GM18507 (cell line): ENCODE data around the gene GNAT2.

Experiments used
- DNase-seq: peaks from one replicate; pipeline ENCODE4 v3.0.0; 2011; ENCODE audit warnings: low read depth; ENCODE audit not compliant: insufficient read length; ENCODE audit errors: extremely low spot score
- FAIRE-seq: peaks from 2 replicates; lab custom pipeline; 2011; peaks lifted over from hg19 to GRCh38; lab: Jason Lieb, UNC

Gene GNAT2

DNA sequence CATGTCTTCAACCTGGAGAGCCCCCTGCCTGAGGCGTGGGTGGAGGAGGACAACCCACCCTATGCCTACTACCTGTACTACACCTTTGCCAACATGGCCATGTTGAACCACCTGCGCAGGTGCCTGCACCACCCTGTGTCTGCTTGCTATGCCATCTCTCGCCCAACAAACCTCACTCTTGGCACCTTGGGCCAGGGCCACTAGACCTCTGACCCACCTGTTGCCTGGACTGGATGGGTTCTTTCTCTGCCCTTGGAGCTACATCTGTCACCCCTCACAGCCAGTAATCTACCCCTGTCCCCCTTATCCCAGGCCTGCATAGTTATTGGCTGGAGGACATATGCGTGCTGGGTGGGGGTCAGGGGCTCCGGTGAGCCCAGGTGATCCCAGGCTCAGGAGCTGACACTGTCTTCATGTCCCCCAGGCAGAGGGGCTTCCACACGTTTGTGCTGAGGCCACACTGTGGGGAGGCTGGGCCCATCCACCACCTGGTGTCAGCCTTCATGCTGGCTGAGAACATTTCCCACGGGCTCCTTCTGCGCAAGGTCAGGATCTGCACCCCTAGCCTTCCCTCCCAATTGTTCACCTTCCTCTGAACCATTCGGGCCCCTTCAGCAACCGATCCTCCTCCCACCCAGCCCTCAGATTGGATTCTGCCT, 10.1 kb upstream of the GNAT2 start:
- DNase-seq (no peak), FAIRE-seq (no peak)

DNA sequence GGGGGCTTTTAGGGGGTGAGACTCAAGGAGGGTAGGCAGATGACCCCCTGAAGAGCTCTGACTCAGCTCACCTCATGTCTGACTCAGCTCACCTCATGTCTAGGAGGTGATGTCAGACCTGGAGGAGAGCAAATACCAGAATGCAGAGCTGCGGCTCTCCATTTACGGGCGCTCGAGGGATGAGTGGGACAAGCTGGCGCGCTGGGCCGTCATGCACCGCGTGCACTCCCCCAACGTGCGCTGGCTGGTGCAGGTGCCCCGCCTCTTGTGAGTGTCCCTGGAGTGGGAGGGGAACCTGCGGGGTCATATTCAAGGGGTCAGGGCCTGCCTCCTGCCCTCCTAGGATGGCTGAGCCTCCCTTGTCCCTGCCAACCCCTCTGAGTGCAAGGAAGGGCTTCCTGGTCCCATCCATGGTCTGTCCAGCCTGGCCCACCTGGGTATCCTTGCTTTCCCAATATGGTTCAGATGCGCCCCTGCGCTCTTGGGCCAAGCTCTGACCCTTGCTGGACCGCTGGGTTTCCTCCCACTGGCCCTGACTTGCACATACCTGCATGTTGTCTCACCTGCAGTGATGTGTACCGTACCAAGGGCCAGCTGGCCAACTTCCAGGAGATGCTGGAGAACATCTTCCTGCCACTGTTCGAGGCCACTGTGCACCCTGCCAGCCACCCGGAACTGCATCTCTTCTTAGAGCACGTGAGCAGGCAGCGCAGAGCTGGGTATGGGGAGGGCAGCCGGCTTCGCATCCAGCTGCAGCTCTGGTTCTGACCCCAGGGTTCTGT, 9.3 kb upstream of the GNAT2 start:
- FAIRE-seq: no peak
- DNase-seq: no peak

DNA sequence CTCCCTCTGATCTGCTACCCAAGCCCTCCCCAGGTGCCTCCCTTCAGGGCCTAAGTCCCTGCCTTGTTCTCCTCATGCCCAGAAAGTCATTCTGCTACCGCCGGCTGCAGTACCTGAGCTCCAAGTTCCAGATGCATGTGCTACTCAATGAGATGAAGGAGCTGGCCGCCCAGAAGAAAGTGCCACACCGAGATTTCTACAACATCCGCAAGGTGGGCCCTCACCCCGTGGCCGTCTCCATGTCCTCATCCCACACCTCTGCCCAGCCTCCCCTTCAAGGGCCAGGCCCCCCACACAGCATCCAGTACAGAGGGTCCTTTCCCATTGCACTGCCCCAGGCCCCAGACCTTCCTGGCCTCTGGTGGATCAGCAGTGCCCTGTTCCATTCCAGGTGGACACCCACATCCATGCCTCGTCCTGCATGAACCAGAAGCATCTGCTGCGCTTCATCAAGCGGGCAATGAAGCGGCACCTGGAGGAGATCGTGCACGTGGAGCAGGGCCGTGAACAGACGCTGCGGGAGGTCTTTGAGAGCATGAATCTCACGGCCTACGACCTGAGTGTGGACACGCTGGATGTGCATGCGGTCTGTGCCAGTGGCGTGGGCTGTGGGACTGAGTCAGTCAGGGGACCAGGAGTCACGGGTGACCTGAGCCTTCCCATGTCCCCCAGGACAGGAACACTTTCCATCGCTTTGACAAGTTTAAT, 8.4 kb upstream of the GNAT2 start:
- no peak for DNase-seq
- no peak for FAIRE-seq

DNA sequence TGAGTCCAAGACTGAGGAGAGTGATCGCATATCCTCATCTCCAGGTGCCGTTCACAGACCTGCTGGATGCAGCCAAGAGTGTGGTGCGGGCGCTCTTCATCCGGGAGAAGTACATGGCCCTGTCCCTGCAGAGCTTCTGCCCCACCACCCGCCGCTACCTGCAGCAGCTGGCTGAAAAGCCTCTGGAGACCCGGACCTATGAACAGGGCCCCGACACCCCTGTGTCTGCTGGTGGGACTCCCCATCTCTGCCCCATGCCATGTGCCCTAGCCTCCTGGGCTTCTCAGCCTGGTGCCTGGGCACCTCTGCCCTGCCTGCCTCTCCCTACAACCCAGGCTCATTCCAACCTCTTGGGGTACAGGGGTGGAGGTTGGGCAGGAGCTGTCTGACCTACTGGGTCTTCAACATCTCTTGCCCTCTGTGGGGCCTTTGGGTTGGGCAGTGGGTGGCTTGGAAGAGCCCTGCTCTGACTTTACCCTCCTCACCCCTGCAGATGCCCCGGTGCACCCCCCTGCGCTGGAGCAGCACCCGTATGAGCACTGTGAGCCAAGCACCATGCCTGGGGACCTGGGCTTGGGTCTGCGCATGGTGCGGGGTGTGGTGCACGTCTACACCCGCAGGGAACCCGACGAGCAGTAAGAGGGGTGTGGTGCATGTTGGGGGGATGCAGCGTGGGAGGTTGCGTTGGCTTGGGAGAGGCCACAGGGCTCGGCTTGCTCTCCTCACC, 7.4 kb upstream of the GNAT2 start:
- FAIRE-seq (no peak), DNase-seq (no peak)

DNA sequence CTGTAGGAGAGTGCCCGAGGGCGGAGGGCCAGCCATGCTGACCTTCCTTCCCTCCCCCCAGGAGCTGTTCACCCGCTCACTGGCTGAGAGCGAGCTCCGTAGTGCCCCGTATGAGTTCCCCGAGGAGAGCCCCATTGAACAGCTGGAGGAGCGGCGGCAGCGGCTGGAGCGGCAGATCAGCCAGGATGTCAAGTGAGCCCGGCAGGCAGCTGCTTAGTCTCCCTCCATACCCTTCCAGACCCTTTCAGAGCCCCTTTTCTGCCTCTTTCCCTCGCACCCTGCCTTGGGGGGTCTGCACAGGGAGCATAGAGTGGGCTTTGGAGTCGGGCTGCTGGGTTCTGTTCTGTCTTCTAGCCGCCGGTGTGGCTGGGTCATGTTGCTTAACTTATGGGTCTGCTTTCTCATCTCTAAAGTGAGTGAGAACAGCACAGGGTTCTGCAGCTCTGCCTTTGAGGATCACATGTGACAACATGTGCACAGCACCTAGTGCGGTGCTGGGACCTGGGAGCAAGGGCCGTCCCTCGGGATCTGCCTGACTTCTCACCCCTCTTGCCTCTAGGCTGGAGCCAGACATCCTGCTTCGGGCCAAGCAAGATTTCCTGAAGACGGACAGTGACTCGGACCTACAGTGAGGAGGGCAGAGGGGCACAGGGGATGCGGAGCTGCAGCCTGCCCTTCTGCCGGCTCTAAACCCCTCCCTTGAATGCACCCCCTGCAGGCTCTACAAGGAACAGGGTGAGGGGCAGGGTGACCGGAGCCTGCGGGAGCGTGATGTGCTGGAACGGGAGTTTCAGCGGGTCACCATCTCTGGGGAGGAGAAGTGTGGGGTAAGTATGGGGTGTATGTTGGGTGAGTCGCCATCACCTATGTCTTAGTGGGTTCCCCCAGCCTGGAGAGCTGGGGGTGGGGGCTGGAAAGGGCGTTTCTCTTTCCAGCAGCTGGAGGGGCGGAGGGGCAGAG, 6.5 kb upstream of the GNAT2 start:
- FAIRE-seq: no peak
- no peak for DNase-seq

DNA sequence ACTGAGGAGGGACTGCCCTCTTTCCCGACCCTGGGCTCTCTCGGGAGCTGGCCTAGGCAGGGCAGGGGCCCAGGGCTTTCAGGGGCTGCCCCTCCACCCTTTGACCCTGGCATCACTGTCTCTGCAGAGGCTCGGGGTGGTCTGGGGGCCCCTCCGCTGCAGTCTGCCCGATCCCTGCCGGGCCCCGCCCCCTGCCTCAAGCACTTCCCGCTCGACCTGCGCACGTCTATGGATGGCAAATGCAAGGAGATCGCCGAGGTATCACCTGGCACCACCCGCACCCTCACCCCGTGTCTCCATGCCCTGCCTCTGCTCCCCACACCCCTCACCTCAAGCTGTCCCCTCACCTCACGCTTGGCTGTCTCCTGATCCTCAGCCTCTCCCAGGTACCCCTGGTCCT, 5.8 kb upstream of the GNAT2 start:
- FAIRE-seq: no peak
- DNase-seq: no peak

DNA sequence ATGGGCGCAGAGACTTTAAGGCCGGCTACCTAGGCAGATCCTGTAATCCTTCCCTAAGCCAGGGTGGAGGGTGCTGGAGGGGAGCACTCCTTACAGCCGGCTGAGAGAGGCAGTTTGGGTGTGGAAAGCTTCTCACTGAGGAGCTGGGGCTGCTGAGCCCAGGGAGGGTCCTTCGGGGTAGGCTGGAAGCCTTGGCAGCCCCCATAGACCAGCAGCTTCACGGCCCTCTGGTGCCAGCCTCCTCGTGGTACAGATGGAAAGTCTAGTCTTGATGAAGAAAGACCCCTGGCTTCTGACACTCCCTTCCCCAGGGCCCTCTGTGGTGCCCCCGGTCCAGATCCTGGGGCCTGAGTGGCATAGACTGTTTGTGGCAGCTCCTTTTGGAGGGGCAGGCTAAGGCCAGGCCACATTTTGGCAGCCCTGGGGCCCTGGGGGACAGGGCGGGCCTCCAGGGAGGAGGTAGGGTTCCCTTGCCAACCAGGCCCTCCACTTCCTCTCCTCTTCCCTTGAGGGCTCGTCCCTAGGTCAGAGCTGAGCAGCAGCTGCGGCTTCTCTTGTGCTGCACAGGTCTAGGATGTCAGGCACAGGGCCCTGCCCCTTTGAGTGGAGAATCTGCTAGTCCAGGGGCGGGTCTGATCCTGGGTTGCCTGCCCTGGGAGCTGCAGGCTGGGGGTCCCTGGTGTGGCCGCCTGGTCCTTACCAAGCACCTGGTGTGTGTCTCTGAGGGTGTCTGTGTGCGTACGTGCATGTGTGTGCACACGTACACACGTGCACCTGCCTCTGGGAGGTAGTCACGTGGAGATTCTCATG, 5.0 kb upstream of the GNAT2 start:
- FAIRE-seq (peak; percentile 60), DNase-seq (no peak)

DNA sequence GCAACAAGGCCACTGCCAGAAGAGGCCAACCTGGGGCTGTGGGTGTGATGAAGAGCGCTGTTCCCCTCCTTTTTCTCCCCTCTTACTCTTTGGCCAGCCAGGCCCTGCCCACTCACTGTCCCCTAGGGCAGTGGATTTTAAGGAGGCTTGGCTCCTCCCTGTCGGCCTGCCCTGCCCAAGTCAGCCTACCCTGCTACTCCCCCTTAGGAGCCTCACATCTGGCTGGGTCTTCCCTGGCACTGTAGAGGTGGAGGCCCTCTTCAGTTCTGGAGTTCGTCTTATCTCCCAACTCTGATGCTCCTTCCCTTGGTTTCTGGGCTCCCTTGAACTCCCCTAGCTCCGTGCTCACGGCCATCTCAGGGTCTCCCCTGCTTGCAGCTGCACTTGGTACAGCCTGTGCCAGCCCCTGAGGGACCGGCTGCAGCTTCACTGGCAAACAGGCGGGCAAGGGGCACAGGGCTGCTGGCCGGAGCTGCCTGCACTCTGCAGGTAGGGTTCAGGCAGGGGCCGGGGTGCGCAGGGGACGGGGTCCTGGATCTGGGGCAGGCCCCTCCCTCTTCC, 4.3 kb upstream of the GNAT2 start:
- no peak for DNase-seq

DNA sequence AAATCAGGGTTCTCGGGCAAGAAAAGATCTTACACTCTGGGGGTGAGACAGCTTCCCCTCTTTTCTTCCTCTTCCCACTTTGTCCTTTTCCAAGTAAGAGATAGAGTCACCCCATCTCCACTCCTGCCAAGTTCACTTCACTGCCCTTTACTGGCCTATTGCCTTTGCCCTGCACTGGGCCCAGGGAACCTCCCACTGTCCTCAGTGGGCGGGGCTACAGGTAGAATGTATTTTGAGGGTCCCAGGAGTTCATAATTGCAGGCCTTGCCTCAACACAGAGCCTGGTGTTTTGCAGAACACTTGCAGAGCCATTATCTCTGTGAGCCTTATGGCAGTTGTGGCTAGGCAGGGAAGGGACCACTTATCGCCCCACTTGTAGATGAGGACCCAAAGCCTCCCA, 3.5 kb upstream of the GNAT2 start:
- FAIRE-seq: no peak
- no peak for DNase-seq

More for the DNA sequence above, 4.3 kb upstream of the GNAT2 start:
- no peak for FAIRE-seq

DNA sequence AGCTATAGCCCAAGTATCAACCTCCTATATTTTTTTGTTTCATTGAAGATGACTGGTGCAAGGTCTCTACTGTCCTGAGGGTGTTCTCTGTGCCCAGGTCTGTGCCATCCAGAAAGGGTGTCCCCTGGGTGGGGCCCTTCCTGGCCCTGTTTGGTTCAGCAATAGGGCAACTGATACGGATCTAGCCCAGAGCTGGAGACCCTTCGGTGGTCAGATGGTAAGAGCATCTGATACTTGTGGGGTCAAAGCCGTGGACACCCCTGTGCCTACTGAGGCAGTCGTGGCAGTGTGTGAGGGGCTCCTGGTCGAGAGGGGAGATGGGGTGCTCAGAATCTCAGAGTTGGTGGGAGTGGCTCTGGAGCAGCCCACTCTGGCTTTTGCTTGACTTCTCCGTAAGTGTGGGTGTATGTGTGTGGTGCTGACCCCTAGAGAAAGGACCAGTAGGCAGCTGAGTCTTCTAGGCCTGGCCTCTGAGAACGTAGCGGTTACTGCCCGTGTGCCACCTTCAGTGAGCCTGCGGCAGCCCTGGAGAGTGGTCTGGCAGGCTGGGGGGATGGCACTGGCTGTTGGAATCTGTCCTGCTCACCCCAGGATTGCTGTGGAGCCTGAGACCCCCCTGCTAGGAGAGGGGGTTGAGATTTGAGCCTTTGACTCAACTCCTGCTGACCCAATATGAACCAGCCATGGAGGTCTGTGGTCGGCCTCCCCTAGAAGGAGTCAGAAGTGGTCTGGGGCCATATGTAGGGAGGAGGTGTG, 2.9 kb upstream of the GNAT2 start:
- FAIRE-seq: no peak
- no peak for DNase-seq

DNA sequence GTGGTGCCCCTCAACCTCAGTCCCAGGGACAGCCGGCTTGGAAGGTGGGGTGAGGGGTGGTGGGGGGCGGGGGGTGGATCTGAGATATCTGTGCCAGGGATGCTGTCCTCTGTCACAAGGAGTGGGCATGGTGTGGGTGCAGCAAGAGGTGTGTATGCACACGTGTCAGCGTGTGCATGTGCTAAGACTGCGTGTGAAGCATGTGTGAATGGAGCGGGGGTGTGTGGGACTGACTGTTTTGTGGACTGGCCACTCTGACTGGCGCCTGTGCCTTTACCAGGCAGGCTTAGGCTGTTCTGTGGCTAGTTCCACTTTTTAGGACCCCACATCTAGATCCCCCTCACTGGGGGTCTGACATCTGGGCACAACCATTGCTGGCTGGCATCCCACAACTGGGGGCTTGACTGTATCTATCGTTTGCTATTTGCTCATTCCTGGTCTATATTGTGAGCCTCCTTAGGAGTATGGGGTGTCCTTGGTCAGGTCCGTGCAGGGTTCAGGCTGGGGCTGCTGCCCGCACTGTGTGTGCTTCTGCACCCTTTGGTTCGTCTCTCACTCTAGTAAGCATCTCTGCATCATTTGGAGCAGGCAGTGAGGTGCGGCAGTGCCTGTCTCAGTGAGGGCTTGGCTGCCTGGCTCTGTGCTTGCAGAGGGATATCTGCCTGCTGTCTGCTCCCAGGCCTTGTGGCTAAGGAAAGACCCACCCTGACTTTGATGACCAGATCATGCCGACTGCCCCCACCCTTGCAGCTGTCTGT, 2.1 kb upstream of the GNAT2 start:
- no peak for DNase-seq
- no peak for FAIRE-seq

DNA sequence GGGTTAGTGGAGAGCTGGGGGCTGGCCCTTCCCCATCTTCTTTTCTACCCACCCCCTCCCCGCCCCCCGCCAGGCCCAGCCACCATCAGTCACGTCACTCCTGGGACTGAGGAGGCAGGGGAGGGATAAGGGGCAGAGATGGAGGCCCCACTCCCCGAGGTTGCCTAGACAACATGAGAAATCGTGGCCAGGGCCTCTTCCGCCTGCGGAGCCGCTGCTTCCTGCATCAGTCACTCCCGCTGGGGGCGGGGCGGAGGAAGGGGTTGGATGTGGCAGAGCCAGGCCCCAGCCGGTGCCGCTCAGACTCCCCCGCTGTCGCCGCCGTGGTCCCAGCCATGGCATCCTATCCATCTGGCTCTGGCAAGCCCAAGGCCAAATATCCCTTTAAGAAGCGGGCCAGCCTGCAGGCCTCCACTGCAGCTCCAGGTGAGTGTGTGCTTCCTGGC, 1.4 kb upstream of the GNAT2 start:
- peak; percentile 91 for DNase-seq
- peak; percentile 84 for FAIRE-seq

DNA sequence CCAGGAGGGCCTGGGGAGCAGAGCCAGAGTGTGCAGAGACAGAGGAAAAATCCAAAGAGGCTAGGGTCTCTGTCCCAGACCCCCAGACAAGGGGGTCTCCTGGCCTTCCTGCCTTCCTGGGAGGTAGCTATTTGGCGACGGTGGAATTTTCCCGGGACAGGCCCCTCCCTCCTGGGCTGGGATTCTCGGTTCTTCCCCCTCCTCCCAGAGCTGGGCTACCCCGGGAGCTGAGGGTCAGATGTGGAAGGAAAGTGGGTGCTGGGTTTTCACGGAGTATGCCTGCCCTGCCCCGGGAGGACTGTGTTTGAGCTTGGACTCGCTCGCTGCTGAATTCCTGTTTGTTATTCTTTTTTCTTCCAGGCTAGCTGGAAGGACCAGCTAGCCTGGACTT, 980 bp upstream of the GNAT2 start:
- FAIRE-seq: no peak
- no peak for DNase-seq

DNA sequence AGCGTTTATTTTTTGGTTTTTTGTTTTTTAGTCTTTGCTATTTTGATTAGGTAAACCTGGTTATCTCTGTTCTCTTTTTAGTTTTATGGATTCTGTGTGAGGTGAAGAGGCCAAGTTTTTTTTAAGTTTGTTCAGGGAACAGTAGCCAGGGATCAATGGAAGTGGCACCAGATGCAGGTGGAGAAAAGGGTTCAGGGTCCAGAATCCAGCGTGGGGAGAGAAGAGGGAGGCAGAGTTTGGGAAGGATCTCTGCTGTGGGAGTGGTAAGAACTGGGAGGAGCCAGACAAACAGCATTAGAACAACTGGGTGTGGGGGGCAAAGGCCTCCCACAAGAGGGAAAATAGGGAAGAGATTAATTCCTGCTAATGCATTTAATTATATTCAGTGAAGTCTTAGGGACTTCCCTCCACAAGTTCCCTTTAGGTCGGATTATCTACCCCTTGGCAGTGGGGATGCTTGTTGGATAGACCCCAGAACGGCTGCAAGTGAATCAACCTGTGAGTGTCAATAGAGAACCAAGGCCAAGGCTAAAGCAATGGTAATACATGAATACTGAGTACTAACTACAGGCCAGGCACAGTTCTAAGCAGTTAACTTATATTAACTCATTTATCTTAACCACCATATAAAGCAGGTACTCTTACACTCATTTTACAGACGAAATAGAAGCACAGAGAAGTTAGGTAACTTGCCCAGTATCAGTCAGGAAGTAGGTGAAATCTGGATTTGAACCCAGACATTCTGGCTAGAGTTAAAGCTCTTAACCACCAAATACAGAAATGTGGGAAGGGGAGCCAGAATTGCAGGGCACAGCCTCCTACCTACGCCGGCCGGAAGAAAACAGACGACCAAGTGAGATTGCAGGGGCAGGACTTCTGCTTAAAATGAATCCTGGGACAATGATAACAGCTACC, 498 bp downstream of the GNAT2 start:
- FAIRE-seq (peak; percentile 5), DNase-seq (no peak)

DNA sequence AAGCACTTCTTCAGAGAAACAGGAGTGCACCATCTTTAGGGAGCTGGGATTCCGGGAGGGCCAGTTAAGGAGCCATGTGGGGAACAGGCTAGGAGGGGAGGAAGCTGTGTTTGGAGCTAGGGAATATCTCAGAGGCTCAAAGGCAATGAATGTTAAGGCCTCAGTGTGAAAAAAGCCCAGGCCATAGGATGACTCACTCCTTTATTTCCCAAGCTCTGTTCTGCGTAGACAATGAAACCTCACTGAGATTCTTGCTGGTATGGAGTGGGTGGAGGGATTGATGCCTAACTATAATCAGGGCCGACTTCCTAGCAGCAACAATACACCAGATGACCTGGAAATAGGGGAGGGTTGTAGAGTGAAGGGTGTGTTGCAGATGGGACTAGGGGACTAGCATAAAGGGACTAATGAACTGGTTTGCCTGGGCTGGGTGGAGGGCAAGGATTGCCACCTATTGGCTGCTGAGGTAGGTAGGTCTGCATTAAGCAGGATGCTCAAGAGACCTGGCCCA, 2.1 kb downstream of the GNAT2 start:
- DNase-seq (no peak), FAIRE-seq (no peak)
